GM12874 (cell line): ENCODE data around the gene PARS2.

Source experiments
- TF ChIP-seq, protein P1 (sequence below): IDR thresholded peaks from 2 replicates; pipeline ENCODE4 v1.5.1; 2011; ENCODE audit warnings: low read depth, mild to moderate bottlenecking, control low read depth, low read length, moderate library complexity; ENCODE audit not compliant: insufficient read depth

PARS2 gene

GRCh38 chr1:54764133-54764921, at the start of gene PARS2:
PARS2 (minus strand) TSS chr1:54764523; CDS start chr1:54759161, 5,362 bp downstream.
- TF ChIP-seq, protein P1, sequence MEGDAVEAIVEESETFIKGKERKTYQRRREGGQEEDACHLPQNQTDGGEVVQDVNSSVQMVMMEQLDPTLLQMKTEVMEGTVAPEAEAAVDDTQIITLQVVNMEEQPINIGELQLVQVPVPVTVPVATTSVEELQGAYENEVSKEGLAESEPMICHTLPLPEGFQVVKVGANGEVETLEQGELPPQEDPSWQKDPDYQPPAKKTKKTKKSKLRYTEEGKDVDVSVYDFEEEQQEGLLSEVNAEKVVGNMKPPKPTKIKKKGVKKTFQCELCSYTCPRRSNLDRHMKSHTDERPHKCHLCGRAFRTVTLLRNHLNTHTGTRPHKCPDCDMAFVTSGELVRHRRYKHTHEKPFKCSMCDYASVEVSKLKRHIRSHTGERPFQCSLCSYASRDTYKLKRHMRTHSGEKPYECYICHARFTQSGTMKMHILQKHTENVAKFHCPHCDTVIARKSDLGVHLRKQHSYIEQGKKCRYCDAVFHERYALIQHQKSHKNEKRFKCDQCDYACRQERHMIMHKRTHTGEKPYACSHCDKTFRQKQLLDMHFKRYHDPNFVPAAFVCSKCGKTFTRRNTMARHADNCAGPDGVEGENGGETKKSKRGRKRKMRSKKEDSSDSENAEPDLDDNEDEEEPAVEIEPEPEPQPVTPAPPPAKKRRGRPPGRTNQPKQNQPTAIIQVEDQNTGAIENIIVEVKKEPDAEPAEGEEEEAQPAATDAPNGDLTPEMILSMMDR: no peak

- TF ChIP-seq, protein P1: no peak
Measured at GRCh38 chr1:54814126-54814498, 49.8 kb upstream of the PARS2 start.

DNA sequence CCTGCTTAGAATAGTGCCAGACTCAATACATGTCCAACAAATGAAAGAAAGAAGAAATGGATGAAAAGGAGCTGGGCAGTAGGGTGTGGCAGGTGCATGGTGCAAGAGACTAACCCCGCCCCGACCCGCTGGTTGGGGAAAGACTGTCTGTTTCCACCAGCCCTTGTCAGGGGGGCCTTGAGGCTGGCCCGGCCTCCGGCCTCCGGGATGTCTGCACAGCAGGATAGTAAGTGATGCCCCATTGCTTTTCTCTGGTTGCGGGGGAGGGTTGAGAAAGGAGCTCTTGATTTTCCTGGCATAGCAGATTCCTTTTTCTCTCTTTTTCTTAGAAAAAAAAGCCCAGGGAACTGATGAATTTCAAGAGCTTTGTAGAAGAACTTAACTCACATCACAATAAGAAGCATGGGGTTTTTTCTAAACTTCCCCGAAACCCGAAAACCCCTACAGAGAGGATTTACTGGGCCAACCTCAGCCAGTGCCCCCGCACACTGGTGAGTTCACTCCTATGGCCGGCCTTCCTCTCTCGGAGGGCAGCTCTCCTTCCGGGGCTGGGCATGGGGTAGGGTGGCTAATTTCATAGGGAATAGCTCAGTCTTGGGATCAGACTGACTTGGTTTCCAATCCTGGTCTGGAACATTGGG, 49.3 kb upstream of the PARS2 start:
- TF ChIP-seq, protein P1: no peak

DNA sequence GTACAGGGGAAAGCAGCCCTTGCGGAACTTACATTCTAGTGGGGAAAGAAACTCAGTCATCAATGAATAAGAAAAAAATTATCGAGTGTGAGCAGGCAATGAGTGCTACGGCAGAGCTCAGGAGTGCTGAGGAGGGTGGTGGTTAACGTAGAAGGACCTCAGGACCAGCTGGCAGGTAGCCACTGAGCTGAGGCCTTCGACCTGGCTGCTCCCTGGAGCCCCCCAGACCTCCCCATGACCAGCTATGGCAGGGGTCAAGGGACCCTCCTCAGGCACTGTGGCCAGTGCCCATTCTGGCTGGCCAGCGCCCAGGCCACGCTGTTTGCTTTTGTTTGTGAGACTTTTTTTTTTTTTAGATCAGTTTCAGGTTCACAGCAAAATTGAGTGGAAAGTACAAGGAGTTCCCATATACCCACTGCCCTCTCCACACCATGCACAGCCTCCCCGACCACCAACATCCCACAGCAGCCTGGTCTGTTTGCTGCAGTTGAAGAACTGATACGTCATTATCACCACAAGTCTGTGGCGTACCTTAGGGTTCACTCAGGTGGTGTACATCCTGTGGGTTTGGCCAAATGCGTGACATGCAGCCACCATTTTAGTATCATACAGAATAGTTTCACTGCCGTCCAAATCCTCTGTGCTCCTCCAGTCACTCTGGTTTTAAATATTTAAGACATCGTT, 48.6 kb upstream of the PARS2 start:
- TF ChIP-seq, protein P1: no peak

GRCh38 chr1:54811739-54812655, 47.7 kb upstream of the PARS2 start:
- TF ChIP-seq, protein P1: no peak

GRCh38 chr1:54811066-54811465, 46.7 kb upstream of the PARS2 start:
- TF ChIP-seq, protein P1: no peak
